PC-3 (cell line): Measurements from ENCODE around the gene KPNA4. TPM values are rescaled to one million over a fixed set of nuclear protein-coding genes. Genes with fewer than 3 reads are reported as not detected.

Experiments used
- ATAC-seq: fragments of 200-7000 bp; cut with Tn5 transposase; 2 replicates; pipeline ENCODE4 v1.9.1; 2020; ENCODE audit warnings: mild to moderate bottlenecking, moderate library complexity
- BruUV-seq: library from RNA; stranded (reverse); fragments of 400-500 nt; replicated peaks from 2 replicates; lab custom pipeline; 2021; lab: Mats Ljungman, UMichigan
- CTCF ChIA-PET: fragments of 300-600 bp; sonication (Branson Sonifier 250); formaldehyde crosslinking; loops from one replicate; lab custom pipeline; 2022; ENCODE audit warnings: antibody characterized with exemption; lab: Charles Lee
- POLR2A ChIA-PET: fragments of 300-600 bp; sonication (Branson Sonifier 250); formaldehyde crosslinking; loops from one replicate; lab custom pipeline; 2022; ENCODE audit warnings: antibody characterized with exemption; ENCODE audit not compliant: unreplicated experiment; lab: Charles Lee
- DNase-seq: peaks from one replicate; pipeline ENCODE4 v3.0.0-alpha.2; 2015
- H2AFZ ChIP-seq: fragments of 300-600 bp; sonication (generic); 2 replicates; pipeline ENCODE4 v1.6.0; 2016; ENCODE audit warnings: antibody characterized with exemption, low read length
- H3F3A ChIP-seq: fragments of 300-600 bp; sonication (generic); one replicate; pipeline ENCODE4 v1.6.0; 2017; ENCODE audit warnings: antibody characterized with exemption, low read length, control low read depth, mild to moderate bottlenecking; ENCODE audit not compliant: unreplicated experiment
- H3K27ac ChIP-seq: fragments of 300-600 bp; sonication (generic); 2 replicates; pipeline ENCODE4 v1.5.1; 2016; ENCODE audit warnings: mild to moderate bottlenecking, low read length
- H3K27me3 ChIP-seq: fragments of 300-600 bp; sonication (generic); 2 replicates; pipeline ENCODE4 v1.6.1; 2016; ENCODE audit warnings: low read length, mixed read lengths
- H3K36me3 ChIP-seq: fragments of 300-600 bp; sonication (generic); 2 replicates; pipeline ENCODE4 v1.6.1; 2016; ENCODE audit warnings: low read depth, mixed run types, low read length, mixed read lengths
- H3K4me1 ChIP-seq: fragments of 300-600 bp; sonication (generic); 2 replicates; pipeline ENCODE4 v1.5.1; 2016; ENCODE audit warnings: low read length; ENCODE audit not compliant: insufficient read depth
- H3K4me2 ChIP-seq: fragments of 300-600 bp; sonication (generic); 2 replicates; pipeline ENCODE4 v1.6.0; 2016; ENCODE audit warnings: low read length
- H3K4me3 ChIP-seq: fragments of 300-600 bp; sonication (generic); 2 replicates; pipeline ENCODE4 v1.5.1; 2016; ENCODE audit warnings: mild to moderate bottlenecking, low read length, mixed read lengths
- H3K79me2 ChIP-seq: fragments of 300-600 bp; sonication (generic); 2 replicates; pipeline ENCODE4 v1.6.1; 2017; ENCODE audit warnings: low read length, mixed read lengths
- H3K9ac ChIP-seq: fragments of 300-600 bp; sonication (generic); 2 replicates; pipeline ENCODE4 v1.6.0; 2016; ENCODE audit warnings: mild to moderate bottlenecking, low read length
- H3K9me2 ChIP-seq: fragments of 300-600 bp; sonication (generic); replicated peaks from 2 replicates; pipeline ENCODE4 v1.6.1; 2016; ENCODE audit warnings: mixed run types, low read length, mixed read lengths
- H3K9me3 ChIP-seq: fragments of 300-600 bp; sonication (generic); 2 replicates; pipeline ENCODE4 v1.6.1; 2016; ENCODE audit warnings: low read length, mixed read lengths
- H4K20me1 ChIP-seq: fragments of 300-600 bp; sonication (generic); 2 replicates; pipeline ENCODE4 v1.6.1; 2016; ENCODE audit warnings: low read length, mixed read lengths
- CTCF ChIP-seq: fragments of 300-600 bp; sonication (generic); conservative IDR thresholded peaks from 2 replicates; pipeline ENCODE4 v1.5.1; 2017; ENCODE audit warnings: antibody characterized with exemption, low read depth, mild to moderate bottlenecking, low read length
- EZH2 ChIP-seq: fragments of 300-600 bp; sonication (generic); IDR thresholded peaks from one replicate; pipeline ENCODE4 v1.6.1; 2017; ENCODE audit warnings: antibody characterized with exemption, mild to moderate bottlenecking, low read length; ENCODE audit not compliant: unreplicated experiment
- EZH2phosphoT487 ChIP-seq: fragments of 300-600 bp; sonication (generic); IDR thresholded peaks from 2 replicates; pipeline ENCODE4 v1.6.1; 2018; ENCODE audit warnings: mild to moderate bottlenecking, antibody characterized with exemption, low read length, borderline replicate concordance
- intact Hi-C: fragments of 100-400 bp; cut with micrococcal nuclease; formaldehyde crosslinking; loops from 2 replicates; pipeline ENCODE4 v1.9.0; 2023
- total RNA-seq: library from RNA; depleted of rRNA; stranded (reverse); fragments of >200 nt; gene quantifications from 2 replicates; pipeline ENCODE4 v1.2.3, GENCODE V29; 2014

Gene KPNA4
- total RNA-seq, 1 experiment from 2014 or later: 31.5 TPM

- Histone ChIP-seq H3K27ac (no peak overlapping the region), H2AFZ (no peak overlapping the region), H3K27me3 (no peaks in the 10 kb centered on the region), H3K9ac (no peak overlapping the region), H3K9me3 (no peaks in the 10 kb centered on the region), H3F3A (peaks cover 3% of the 10 kb centered on the region), H3K4me2 (no peak overlapping the region), H3K9me2 (no peaks in the 10 kb centered on the region), H3K79me2 (peaks cover 100% of the 10 kb centered on the region), H3K36me3 (peaks cover 2% of the 10 kb centered on the region), H4K20me1 (peaks cover 80% of the 10 kb centered on the region), H3K4me3 (no peak overlapping the region), H3K4me1 (no peaks in the 10 kb centered on the region)
- BruUV-seq: no TSS peak
- no peak for TF ChIP-seq EZH2phosphoT487
- no peak for TF ChIP-seq EZH2
- no peak for TF ChIP-seq CTCF
- ATAC-seq (no peak; the same call in 1 of the 2 replicates), DNase-seq (no peak)
- POLR2A ChIA-PET: no interaction called here
- intact Hi-C loops: no loop called here
- CTCF ChIA-PET: no interaction called here
Measured at GRCh38 chr3:160545504-160545871, 19.9 kb downstream of the KPNA4 start.

- H3K9me3 ChIP-seq: no peaks in the 10 kb centered on the region
- DNase-seq: peak; percentile 13
- peaks cover 100% of the 10 kb centered on the region for H3K79me2 ChIP-seq
- no peak overlapping the region for H3K9ac ChIP-seq
- H3K27ac ChIP-seq: no peak overlapping the region
- H3F3A ChIP-seq: peaks cover 3% of the 10 kb centered on the region
- no peak; the same call in 1 of the 2 replicates for ATAC-seq
- H3K9me2 ChIP-seq: no peaks in the 10 kb centered on the region
- H3K4me1 ChIP-seq: no peaks in the 10 kb centered on the region
- BruUV-seq: no TSS peak
- no peak overlapping the region for H3K4me2 ChIP-seq
- H3K27me3 ChIP-seq: no peaks in the 10 kb centered on the region
- TF ChIP-seq CTCF: no peak
- no peak for TF ChIP-seq EZH2
- no peak for TF ChIP-seq EZH2phosphoT487
- H3K4me3 ChIP-seq: no peak overlapping the region
- H3K36me3 ChIP-seq: no peaks in the 10 kb centered on the region
- H4K20me1 ChIP-seq: peaks cover 81% of the 10 kb centered on the region
- intact Hi-C loops: no loop called here
- CTCF ChIA-PET: no interaction called here
- POLR2A ChIA-PET: no interaction called here
- H2AFZ ChIP-seq: no peak overlapping the region
Measured at GRCh38 chr3:160544844-160545503, 20.4 kb downstream of the KPNA4 start.

GRCh38 chr3:160540551-160540950 is 24.8 kb downstream of the KPNA4 start:
- H3K9me2 ChIP-seq: no peaks in the 10 kb centered on the region
- DNase-seq (no peak), ATAC-seq (no peak)
- peaks cover 94% of the 10 kb centered on the region for H3K79me2 ChIP-seq
- no peaks in the 10 kb centered on the region for H3K27me3 ChIP-seq
- BruUV-seq: no TSS peak
- peaks cover under 1% of the 10 kb centered on the region; the same call in 1 of the 2 replicates for H3K36me3 ChIP-seq
- H3K9ac ChIP-seq: no peak overlapping the region
- H3K27ac ChIP-seq: no peak overlapping the region
- no peaks in the 10 kb centered on the region for H3K9me3 ChIP-seq
- ChIA-PET POLR2A (interaction anchor here (0.6 kb wide), 1 partner anchor 214 kb away, joined by 3 read pairs; no protein-coding TSS in a partner anchor), CTCF (no interaction called here)
- H3K4me3 ChIP-seq: no peak overlapping the region
- TF ChIP-seq EZH2phosphoT487 (no peak), EZH2 (no peak), CTCF (no peak)
- H3K4me1 ChIP-seq: no peaks in the 10 kb centered on the region
- intact Hi-C loops: no loop called here
- peaks cover 82% of the 10 kb centered on the region for H4K20me1 ChIP-seq
- no peak overlapping the region for H3K4me2 ChIP-seq
- H2AFZ ChIP-seq: no peak overlapping the region
- peaks cover 3% of the 10 kb centered on the region for H3F3A ChIP-seq
